Ovary (tissue), 9 donors: ENCODE measurements around the gene PRDM15. TPM values are rescaled to one million over a fixed set of nuclear protein-coding genes. Genes with fewer than 3 reads are reported as not detected.

Experiments used
- DNase-seq, 5 donors: peaks; one replicate each; pipeline ENCODE4 v3.0.0-alpha.2; 2019 to 2020
- H3K27ac ChIP-seq, 2 donors: fragments of 200-600 bp; one replicate each; pipeline versions ENCODE4 v1.5.1 to v1.8.0; 2019 to 2022
- H3K27me3 ChIP-seq: fragments of 200-600 bp; one replicate; pipeline ENCODE4 v1.8.0; 2022
- H3K36me3 ChIP-seq: fragments of 200-600 bp; sonication (generic); one replicate; pipeline ENCODE4 v1.5.1; 2019
- H3K4me1 ChIP-seq: one replicate; pipeline ENCODE4 v1.8.1; 2013; ENCODE audit warnings: mild to moderate bottlenecking, moderate library complexity; ENCODE audit not compliant: insufficient read depth
- H3K4me3 ChIP-seq: fragments of 200-600 bp; sonication (generic); one replicate; pipeline ENCODE4 v1.5.1; 2017
- H3K9me3 ChIP-seq, 2 donors: fragments of 200-600 bp in 1 of 2; sonication (generic) in 1 of 2; one replicate each; pipeline versions ENCODE4 v1.5.1 to v1.8.1; 2013 to 2019; ENCODE audit warnings: mild to moderate bottlenecking in 1 of 2, moderate library complexity in 1 of 2
- EP300 ChIP-seq: sonication (generic); formaldehyde crosslinking; IDR thresholded peaks from one replicate; pipeline ENCODE4 v1.6.1; 2017; ENCODE audit warnings: antibody characterized with exemption
- POLR2A ChIP-seq: fragments of 450-650 bp; IDR thresholded peaks from one replicate; pipeline ENCODE4 v1.6.1; 2017; ENCODE audit warnings: antibody characterized with exemption, mild to moderate bottlenecking, moderate library complexity
- WGBS, 3 donors: extraction: QIAGEN DNeasy Blood & Tissue Kit in 1 of 3; methylation state at CpG; one replicate each; pipeline versions ENCODE4 v1.1.5 to v1.1.7; 2013 to 2017; 5-methylcytosine and 5-hydroxymethylcytosine counted together
- intact Hi-C, 4 donors: fragments of 100-400 bp; cut with DNase I; formaldehyde crosslinking; loops; one replicate each; pipeline versions ENCODE4 v1.11.0 to v1.15.1; 2022 to 2023
- polyA plus RNA-seq, 2 donors: library from polyadenylated mRNA; stranded (reverse); fragments of 200-250 nt in 1 of 2; fragments of 350-450 nt in 1 of 2; fragmentation: Illumina TruSeq in 1 of 2; extraction: RNeasy Lipid Tissue Mini Kit (QIAGEN cat#74804) in 1 of 2; gene quantifications; one replicate each; pipeline ENCODE4 v1.2.3, GENCODE V29; 2013 to 2014
- total RNA-seq, 7 donors: library from RNA; depleted of rRNA in 2 of 7; stranded (reverse); fragments of >200 nt in 2 of 7; fragmentation: NEBNext Ultra II Directional in 3 of 7; extraction: Animal tissue kit (Norgen Biotek cat#: 25700) in 3 of 7; gene quantifications; one replicate each; pipeline versions ENCODE4 v1.1.0 to v1.2.4, GENCODE V29; 2016 to 2023
- TF ChIP-seq, protein P1 (sequence below), 3 donors: fragments of 450-650 bp in 2 of 3; fragments of 200-600 bp in 1 of 3; IDR thresholded peaks; one replicate each; pipeline versions ENCODE4 v1.5.1 to v1.8.0; 2016 to 2022; ENCODE audit warnings: antibody characterized with exemption in 3 of 3, mild to moderate bottlenecking in 1 of 3
- donor health status: DM: no; HTN: no; CAD: no; lungs with moderate emphysema.
- donor health status: DM: no; HTN: no; CAD: no.
- donor health status: Bipolar disorder and iron deficiency.
- donor health status: DM: yes; HTN: yes; CAD: no.
- donor health status: DM: no; HTN: no; CAD: no.
- donor health status: DM: yes; HTN: yes; CAD: no.

PRDM15 gene
- total and polyA plus RNA-seq, 9 donors, result 2.0 to 10.9 (median 5.9) TPM

DNA sequence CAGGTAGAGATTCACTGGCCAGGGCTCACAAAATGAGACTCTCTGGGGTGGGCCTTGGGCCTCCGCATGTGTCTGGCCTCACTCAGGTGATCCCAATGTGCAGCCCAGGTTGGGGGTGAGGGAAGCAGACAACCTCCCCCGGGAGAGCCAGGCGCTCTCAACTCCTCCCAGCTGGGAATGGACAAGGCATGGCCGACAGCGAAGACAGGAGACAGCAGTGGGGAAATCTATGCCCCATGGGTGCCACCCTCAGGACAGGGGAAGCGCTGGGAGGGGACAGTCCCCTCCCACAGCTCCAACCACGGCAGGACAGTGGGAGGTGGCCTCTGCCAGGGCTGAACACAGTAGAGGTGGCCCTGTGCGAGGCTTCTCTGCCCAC is 47.7 kb downstream of the PRDM15 start:
- Histone ChIP-seq H3K4me3 (no peak overlapping the region), H3K4me1 (no peaks in the 10 kb centered on the region), H3K9me3 (no peaks in the 10 kb centered on the region), H3K27ac (no peak overlapping the region), H3K36me3 (no peaks in the 10 kb centered on the region), H3K27me3 (no peaks in the 10 kb centered on the region)
- DNase-seq, result no peak
- 82 to 95% (median 84%) methylated on average over 7 to 8 of the region's 8 CpGs for WGBS, 3 donors
- TF ChIP-seq, protein P1, sequence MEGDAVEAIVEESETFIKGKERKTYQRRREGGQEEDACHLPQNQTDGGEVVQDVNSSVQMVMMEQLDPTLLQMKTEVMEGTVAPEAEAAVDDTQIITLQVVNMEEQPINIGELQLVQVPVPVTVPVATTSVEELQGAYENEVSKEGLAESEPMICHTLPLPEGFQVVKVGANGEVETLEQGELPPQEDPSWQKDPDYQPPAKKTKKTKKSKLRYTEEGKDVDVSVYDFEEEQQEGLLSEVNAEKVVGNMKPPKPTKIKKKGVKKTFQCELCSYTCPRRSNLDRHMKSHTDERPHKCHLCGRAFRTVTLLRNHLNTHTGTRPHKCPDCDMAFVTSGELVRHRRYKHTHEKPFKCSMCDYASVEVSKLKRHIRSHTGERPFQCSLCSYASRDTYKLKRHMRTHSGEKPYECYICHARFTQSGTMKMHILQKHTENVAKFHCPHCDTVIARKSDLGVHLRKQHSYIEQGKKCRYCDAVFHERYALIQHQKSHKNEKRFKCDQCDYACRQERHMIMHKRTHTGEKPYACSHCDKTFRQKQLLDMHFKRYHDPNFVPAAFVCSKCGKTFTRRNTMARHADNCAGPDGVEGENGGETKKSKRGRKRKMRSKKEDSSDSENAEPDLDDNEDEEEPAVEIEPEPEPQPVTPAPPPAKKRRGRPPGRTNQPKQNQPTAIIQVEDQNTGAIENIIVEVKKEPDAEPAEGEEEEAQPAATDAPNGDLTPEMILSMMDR (IDR thresholded peaks at IDR 0.05), result no peak
- TF ChIP-seq EP300 (no peak), POLR2A (no peak)
- intact Hi-C loops, result no loop called here

DNA sequence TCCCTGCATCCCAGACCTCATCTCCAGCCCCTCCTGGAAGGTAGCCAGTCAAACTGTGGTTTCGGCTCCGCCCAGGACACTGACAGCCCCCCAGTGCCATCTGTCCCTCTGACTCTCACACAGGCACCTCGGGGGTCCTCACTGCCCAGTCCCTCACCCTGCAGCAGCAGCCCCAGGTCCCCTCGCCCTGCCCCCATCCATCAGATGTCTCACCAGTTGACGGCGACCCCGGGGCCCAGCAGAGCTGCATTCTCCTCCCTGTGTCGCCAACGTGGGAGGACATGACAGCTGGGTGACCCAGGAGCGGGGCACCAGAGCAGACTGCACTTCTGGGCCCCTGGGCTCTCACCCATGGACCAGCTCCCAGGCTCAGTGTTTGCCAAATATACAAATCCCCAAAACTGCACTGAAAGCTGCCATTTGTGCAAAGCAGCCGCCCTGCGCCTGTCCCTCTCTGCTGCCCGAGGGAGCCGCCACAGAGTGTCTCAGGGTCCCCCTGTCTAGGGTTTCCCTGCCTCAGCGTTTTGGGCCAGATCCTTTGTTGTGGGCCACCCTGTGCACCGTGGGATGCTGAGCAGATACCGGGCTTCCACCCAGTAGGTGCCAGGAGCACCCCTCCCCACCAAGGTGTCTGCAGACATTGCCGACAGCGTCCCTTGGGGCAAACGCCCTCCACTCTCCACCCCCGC is 48.2 kb downstream of the PRDM15 start:
- H3K27me3 ChIP-seq, result no peaks in the 10 kb centered on the region
- no peaks in the 10 kb centered on the region for H3K4me1 ChIP-seq
- no peaks in the 10 kb centered on the region for H3K36me3 ChIP-seq
- no peak for DNase-seq
- no peak overlapping the region for H3K27ac ChIP-seq
- H3K4me3 ChIP-seq, result no peak overlapping the region
- TF ChIP-seq POLR2A (no peak), EP300 (no peak)
- TF ChIP-seq, protein P1 (IDR thresholded peaks at IDR 0.05), result no peak
- intact Hi-C loops, result no loop called here
- 84 to 91% (median 87%) methylated on average over 20 to 21 of the region's 21 CpGs for WGBS, 3 donors
- no peaks in the 10 kb centered on the region for H3K9me3 ChIP-seq

DNA sequence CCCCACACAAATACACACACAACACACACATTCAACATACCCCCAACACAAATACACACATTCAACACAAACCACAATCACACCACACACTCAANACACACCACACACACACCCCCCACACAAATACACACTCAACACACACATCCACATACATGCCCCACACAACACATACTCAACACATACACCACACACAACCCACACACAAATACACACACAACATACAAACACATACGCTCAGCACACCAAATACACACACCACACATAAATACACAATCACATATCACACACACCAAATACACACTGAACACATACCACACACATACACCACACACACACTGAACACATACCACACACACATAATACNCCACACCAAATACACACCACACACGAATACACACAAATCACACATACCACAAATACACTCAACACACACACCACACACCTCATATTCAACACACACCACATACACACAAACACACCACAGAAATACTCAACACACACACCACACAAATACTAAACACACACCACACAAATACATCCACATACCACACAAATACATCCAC is 48.9 kb downstream of the PRDM15 start:
- TF ChIP-seq POLR2A (no peak), EP300 (no peak)
- TF ChIP-seq, protein P1 (IDR thresholded peaks at IDR 0.05), result no peak
- H3K4me3 ChIP-seq, result no peak overlapping the region
- 94 to 98% (median 96%) methylated on average over 2 of the region's 2 CpGs for WGBS, 3 donors
- H3K9me3 ChIP-seq, result no peaks in the 10 kb centered on the region
- no peak overlapping the region for H3K27ac ChIP-seq
- H3K27me3 ChIP-seq, result no peaks in the 10 kb centered on the region
- no peaks in the 10 kb centered on the region for H3K4me1 ChIP-seq
- DNase-seq, result no peak
- intact Hi-C loops, result no loop called here
- no peaks in the 10 kb centered on the region for H3K36me3 ChIP-seq

DNA sequence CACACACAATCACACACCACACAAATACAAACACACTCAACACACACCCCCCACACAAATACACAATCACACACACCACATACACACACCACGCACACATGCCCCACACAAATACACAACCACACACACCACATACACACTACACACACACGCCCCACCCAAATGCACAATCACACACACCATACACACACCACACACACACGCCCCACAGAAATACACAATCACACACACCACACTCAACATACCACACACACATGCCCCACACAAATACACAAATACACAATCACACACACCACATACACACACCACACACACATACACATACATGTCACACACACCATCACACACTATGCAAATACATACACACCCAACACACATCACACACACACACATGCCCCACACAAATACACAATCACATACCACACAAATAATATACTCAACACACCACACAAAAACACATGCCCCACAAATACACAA is 50.2 kb downstream of the PRDM15 start:
- intact Hi-C loops, result no loop called here
- Histone ChIP-seq H3K27me3 (no peaks in the 10 kb centered on the region), H3K27ac (no peak overlapping the region), H3K4me1 (no peaks in the 10 kb centered on the region), H3K4me3 (no peak overlapping the region), H3K9me3 (no peaks in the 10 kb centered on the region), H3K36me3 (no peaks in the 10 kb centered on the region)
- no peak for TF ChIP-seq POLR2A
- TF ChIP-seq EP300, result no peak
- TF ChIP-seq, protein P1 (IDR thresholded peaks at IDR 0.05), result no peak
- WGBS, 3 donors, result 64 to 66% (median 65%) methylated on average over 3 of the region's 3 CpGs
- DNase-seq, result no peak
